ENCODE data around the gene OLAH. TPM values are rescaled to one million over a fixed set of nuclear protein-coding genes. Genes with fewer than 3 reads are reported as not detected.
A peak's percentile ranks its signal among the peaks of the same experiment; 100 is the strongest.

OLAH gene
- polyA plus RNA-seq, 1 donor (not counting 4 experiments of a cell fraction or from before 2014, with no cell fraction given) = 0.54 TPM

DNA sequence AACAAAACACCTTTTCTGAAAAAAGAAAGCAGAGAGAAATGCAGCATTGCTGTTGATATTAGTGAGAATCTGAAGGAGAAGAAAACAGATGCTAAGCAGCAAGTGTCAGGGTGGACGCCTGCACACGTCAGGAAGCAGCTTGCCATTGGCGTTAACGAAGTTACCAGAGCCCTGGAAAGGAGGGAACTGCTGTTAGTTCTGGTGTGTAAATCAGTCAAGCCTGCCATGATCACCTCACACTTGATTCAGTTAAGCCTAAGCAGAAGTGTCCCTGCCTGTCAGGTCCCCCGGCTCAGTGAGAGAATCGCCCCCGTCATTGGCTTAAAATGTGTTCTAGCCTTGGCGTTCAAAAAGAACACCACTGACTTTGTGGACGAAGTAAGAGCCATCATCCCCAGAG is 59.8 kb downstream of the OLAH start:
- DNase-seq (ENCODE audit: low read depth, low spot score) = no peak
- Histone ChIP-seq H3K9ac (ENCODE audit: control insufficient read depth, extremely low read depth, insufficient read depth, low read length) (no peak overlapping the region), H2AFZ (ENCODE audit: control insufficient read depth, low read length) (no peak overlapping the region), H3K79me2 (ENCODE audit: control insufficient read depth, insufficient read depth, low read length) (peaks cover 42% of the 10 kb centered on the region), H3K4me2 (ENCODE audit: control insufficient read depth, extremely low read depth, insufficient read depth, low read depth, low read length) (no peak overlapping the region), H3K27me3 (ENCODE audit: control insufficient read depth, extremely low read depth, insufficient read depth, low read length) (no peaks in the 10 kb centered on the region), H3K4me1 (ENCODE audit: control insufficient read depth, extremely low read depth, insufficient read depth, low read length) (peaks cover 8% of the 10 kb centered on the region), H4K20me1 (ENCODE audit: control insufficient read depth, extremely low read depth, insufficient read depth, low read length) (peaks cover 3% of the 10 kb centered on the region), H3K9me3 (ENCODE audit: control insufficient read depth, low read depth, low read length) (no peaks in the 10 kb centered on the region), H3K27ac (ENCODE audit: control insufficient read depth, insufficient read depth, low read length) (no peak overlapping the region), H3K4me3 (ENCODE audit: control insufficient read depth in 2 of 3, extremely low read depth in 1 of 3, insufficient read depth in 2 of 3, low read depth in 1 of 3, low read length in 3 of 3) (no peak overlapping the region), H3K36me3 (ENCODE audit: control insufficient read depth in 2 of 2, extremely low read depth in 1 of 2, insufficient read depth in 2 of 2, low read length in 2 of 2) (peaks cover 17 to 27% of the 10 kb centered on the region in 2 experiments), H3K9me1 (ENCODE audit: control insufficient read depth, extremely low read depth, insufficient read depth, low read length) (no peaks in the 10 kb centered on the region)
- no peak for FAIRE-seq
- no peak for TF ChIP-seq EZH2 (IDR thresholded peaks at IDR 0.05; ENCODE audit: low read length)
- TF ChIP-seq, protein P1, sequence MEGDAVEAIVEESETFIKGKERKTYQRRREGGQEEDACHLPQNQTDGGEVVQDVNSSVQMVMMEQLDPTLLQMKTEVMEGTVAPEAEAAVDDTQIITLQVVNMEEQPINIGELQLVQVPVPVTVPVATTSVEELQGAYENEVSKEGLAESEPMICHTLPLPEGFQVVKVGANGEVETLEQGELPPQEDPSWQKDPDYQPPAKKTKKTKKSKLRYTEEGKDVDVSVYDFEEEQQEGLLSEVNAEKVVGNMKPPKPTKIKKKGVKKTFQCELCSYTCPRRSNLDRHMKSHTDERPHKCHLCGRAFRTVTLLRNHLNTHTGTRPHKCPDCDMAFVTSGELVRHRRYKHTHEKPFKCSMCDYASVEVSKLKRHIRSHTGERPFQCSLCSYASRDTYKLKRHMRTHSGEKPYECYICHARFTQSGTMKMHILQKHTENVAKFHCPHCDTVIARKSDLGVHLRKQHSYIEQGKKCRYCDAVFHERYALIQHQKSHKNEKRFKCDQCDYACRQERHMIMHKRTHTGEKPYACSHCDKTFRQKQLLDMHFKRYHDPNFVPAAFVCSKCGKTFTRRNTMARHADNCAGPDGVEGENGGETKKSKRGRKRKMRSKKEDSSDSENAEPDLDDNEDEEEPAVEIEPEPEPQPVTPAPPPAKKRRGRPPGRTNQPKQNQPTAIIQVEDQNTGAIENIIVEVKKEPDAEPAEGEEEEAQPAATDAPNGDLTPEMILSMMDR (optimal IDR thresholded peaks at IDR 0.05 in 1 of 3, IDR thresholded peaks at IDR 0.05 in 1 of 3, conservative IDR thresholded peaks at IDR 0.05 in 1 of 3; ENCODE audit: extremely low read depth in 1 of 3, insufficient read depth in 2 of 3, low read length in 3 of 3) = no peak
- dilution Hi-C loops (cut with MboI; ENCODE audit: extremely low pct_ligation_motif_present, low sequenced_read_pairs) = no loop called here

DNA sequence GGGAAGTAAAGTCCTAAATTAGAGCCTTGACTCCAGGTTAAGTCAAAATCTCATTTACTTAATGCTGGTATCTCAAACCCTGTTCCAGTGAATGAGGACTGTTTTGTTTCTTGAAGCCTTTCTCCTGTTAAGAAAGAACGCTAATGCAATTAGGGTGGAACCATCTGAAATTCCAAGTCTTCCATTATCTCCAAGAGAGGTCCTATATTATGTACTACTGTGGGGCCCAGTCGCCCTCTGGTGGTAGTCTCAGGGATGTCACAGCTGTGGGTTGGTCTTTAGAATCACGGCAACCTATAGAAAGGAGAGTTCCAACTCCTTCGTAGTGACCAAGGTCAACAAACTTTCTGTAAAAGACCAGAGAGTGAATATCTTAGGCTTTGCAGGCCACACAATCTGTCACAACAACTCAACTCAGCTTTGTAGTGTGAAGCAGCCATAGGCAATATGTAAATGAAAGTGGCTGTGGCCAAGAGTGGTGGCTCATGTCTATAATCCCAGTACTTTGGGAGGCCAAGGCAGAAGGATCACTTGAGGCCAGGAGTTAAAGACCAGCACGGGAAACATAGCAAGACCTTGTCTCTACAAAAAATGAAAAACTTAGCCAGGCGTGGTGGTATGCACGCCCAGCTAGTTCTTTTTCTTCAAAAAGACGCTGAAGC is 62.7 kb downstream of the OLAH start:
- no peak for DNase-seq (ENCODE audit: low read depth, low spot score)
- Histone ChIP-seq H3K4me2 (ENCODE audit: control insufficient read depth, extremely low read depth, insufficient read depth, low read depth, low read length) (no peak overlapping the region), H3K4me3 (ENCODE audit: control insufficient read depth in 2 of 3, extremely low read depth in 1 of 3, insufficient read depth in 2 of 3, low read depth in 1 of 3, low read length in 3 of 3) (no peak overlapping the region), H3K9me1 (ENCODE audit: control insufficient read depth, extremely low read depth, insufficient read depth, low read length) (no peaks in the 10 kb centered on the region), H3K27me3 (ENCODE audit: control insufficient read depth, extremely low read depth, insufficient read depth, low read length) (no peaks in the 10 kb centered on the region), H4K20me1 (ENCODE audit: control insufficient read depth, extremely low read depth, insufficient read depth, low read length) (peaks cover 3% of the 10 kb centered on the region), H3K9me3 (ENCODE audit: control insufficient read depth, low read depth, low read length) (no peaks in the 10 kb centered on the region), H3K36me3 (ENCODE audit: control insufficient read depth in 2 of 2, extremely low read depth in 1 of 2, insufficient read depth in 2 of 2, low read length in 2 of 2) (peaks cover 12 to 21% of the 10 kb centered on the region in 2 experiments), H3K4me1 (ENCODE audit: control insufficient read depth, extremely low read depth, insufficient read depth, low read length) (no peaks in the 10 kb centered on the region), H3K79me2 (ENCODE audit: control insufficient read depth, insufficient read depth, low read length) (peaks cover 13% of the 10 kb centered on the region), H3K27ac (ENCODE audit: control insufficient read depth, insufficient read depth, low read length) (no peak overlapping the region), H3K9ac (ENCODE audit: control insufficient read depth, extremely low read depth, insufficient read depth, low read length) (no peak overlapping the region), H2AFZ (ENCODE audit: control insufficient read depth, low read length) (peak overlapping the region; percentile 64)
- FAIRE-seq = peak; percentile 74
- dilution Hi-C loops (cut with MboI; ENCODE audit: extremely low pct_ligation_motif_present, low sequenced_read_pairs) = no loop called here
- TF ChIP-seq, protein P1 (optimal IDR thresholded peaks at IDR 0.05 in 1 of 3, IDR thresholded peaks at IDR 0.05 in 1 of 3, conservative IDR thresholded peaks at IDR 0.05 in 1 of 3; ENCODE audit: extremely low read depth in 1 of 3, insufficient read depth in 2 of 3, low read length in 3 of 3) = peak; percentile 85 to 94 (median 86)
- no peak for TF ChIP-seq EZH2 (IDR thresholded peaks at IDR 0.05; ENCODE audit: low read length)

Data from keratinocyte (primary cell).